ENCODE results near the gene ETFA. TPM values are rescaled to one million over a fixed set of nuclear protein-coding genes. Genes with fewer than 3 reads are reported as not detected.

Gene ETFA
- total and polyA plus RNA-seq, 2 of the 8 experiments (the other 6 are each of a cell fraction or from before 2014, with no cell fraction given) = 60.9 to 90.0 TPM

- TF ChIP-seq TAF1 (IDR thresholded peaks at IDR 0.05; ENCODE audit: low read depth, low read length) (peak; percentile 95), HDAC6 (IDR thresholded peaks at IDR 0.05; ENCODE audit: low read depth, low read length) (no peak), SP2 (IDR thresholded peaks at IDR 0.05; ENCODE audit: low read length) (no peak), BRCA1 (IDR thresholded peaks at IDR 0.05; ENCODE audit: low read depth, low read length) (peak; percentile 96), RXRA (IDR thresholded peaks at IDR 0.05; ENCODE audit: insufficient read depth, low read depth, low read length) (peak; percentile 60; the same call in 1 of the 2 replicates), GABPA (IDR thresholded peaks at IDR 0.05; ENCODE audit: borderline replicate concordance, insufficient read depth, low read length) (no peak), RBBP5 (IDR thresholded peaks at IDR 0.05; ENCODE audit: borderline replicate concordance, low read depth, low read length) (peak; percentile 90; the same call in 1 of the 2 replicates), POLR2AphosphoS5 (IDR thresholded peaks at IDR 0.05; ENCODE audit: low read depth, low read length) (peak; percentile 86), HDAC2 (IDR thresholded peaks at IDR 0.05; ENCODE audit: borderline replicate concordance in 1 of 2, low read depth in 2 of 2, low read length in 2 of 2) (no peak), CBX8 (IDR thresholded peaks at IDR 0.05; ENCODE audit: borderline replicate concordance, low read depth, low read length) (no peak), FOSL1 (IDR thresholded peaks at IDR 0.05; ENCODE audit: insufficient read depth, low read depth, low read length) (no peak), SP1 (IDR thresholded peaks at IDR 0.05; ENCODE audit: low read depth, low read length) (peak; percentile 69; the same call in 1 of the 2 replicates), TBP (IDR thresholded peaks at IDR 0.05; ENCODE audit: low read depth, low read length) (peak; percentile 84), USF2 (IDR thresholded peaks at IDR 0.05; ENCODE audit: low read length) (peak; percentile 62), CHD2 (IDR thresholded peaks at IDR 0.05; ENCODE audit: low read length) (peak; percentile 99), RFX5 (IDR thresholded peaks at IDR 0.05; ENCODE audit: borderline replicate concordance, low read depth, low read length) (no peak), POLR2A (IDR thresholded peaks at IDR 0.05; ENCODE audit: control extremely low read depth in 1 of 2, low read depth in 2 of 2, low read length in 2 of 2) (peak; percentile 82 to 95), EP300 (IDR thresholded peaks at IDR 0.05; ENCODE audit: borderline replicate concordance in 1 of 2, low read depth in 2 of 2, low read length in 2 of 2) (no peak), TCF12 (IDR thresholded peaks at IDR 0.05; ENCODE audit: low read depth, low read length) (no peak), TAF7 (optimal IDR thresholded peaks at IDR 0.05; ENCODE audit: borderline replicate concordance, low read depth, low read length) (peak; percentile 93), YY1 (IDR thresholded peaks at IDR 0.05; ENCODE audit: low read depth, low read length) (no peak), NRF1 (IDR thresholded peaks at IDR 0.05; ENCODE audit: low read depth, low read length) (peak; percentile 34)
Measured at GRCh38 chr15:76311100-76311953, at the start of gene ETFA (continued).

Measured in H1 (cell line).